Brain pericyte (primary cell): Measurements from ENCODE around the gene SYNGR3.
"Not testable (repeated sequence)": the region's sequence is repeated elsewhere in the genome, so short reads cannot be mapped to it uniquely, and the experiment has no call there.

Experiments
- DNase-seq: peaks from one replicate; pipeline ENCODE4 v3.0.0-alpha.2; 2012; ENCODE audit warnings: low read depth, low spot score

Gene SYNGR3

GRCh38 chr16:2008009-2008526 is 18.3 kb downstream of the SYNGR3 start:
- no peak for DNase-seq

- no peak for DNase-seq
Measured at GRCh38 chr16:2008631-2009163, 18.9 kb downstream of the SYNGR3 start.

GRCh38 chr16:2009164-2009711 is 19.5 kb downstream of the SYNGR3 start:
- DNase-seq = no peak

GRCh38 chr16:2009791-2010510 is 20.2 kb downstream of the SYNGR3 start, which contains the start of gene ZNF598:
TSS of gene ZNF598 (minus strand) at chr16:2009821.
- no peak for DNase-seq

- DNase-seq = not testable (repeated sequence)
Measured at GRCh38 chr16:2011726-2012125, 22.0 kb downstream of the SYNGR3 start.

- no peak for DNase-seq
Measured at GRCh38 chr16:2013527-2013926, 23.8 kb downstream of the SYNGR3 start.

GRCh38 chr16:2015117-2015946 is 25.6 kb downstream of the SYNGR3 start:
- DNase-seq = no peak

GRCh38 chr16:2015947-2016208 is 26.1 kb downstream of the SYNGR3 start:
- DNase-seq = no peak

GRCh38 chr16:2016407-2016922 is 26.7 kb downstream of the SYNGR3 start:
- no peak for DNase-seq

- no peak for DNase-seq
Measured at GRCh38 chr16:2019518-2019920, 29.7 kb downstream of the SYNGR3 start, which contains the start of gene NPW. TSS of gene NPW (plus strand) at chr16:2019785.

GRCh38 chr16:2019921-2020831 is 30.4 kb downstream of the SYNGR3 start:
- DNase-seq = no peak

GRCh38 chr16:2022723-2023091 is 32.9 kb downstream of the SYNGR3 start:
- no peak for DNase-seq

- no peak for DNase-seq
Measured at GRCh38 chr16:2023092-2024031, 33.6 kb downstream of the SYNGR3 start.

- DNase-seq = no peak
Measured at GRCh38 chr16:2024032-2024420, 34.3 kb downstream of the SYNGR3 start.

GRCh38 chr16:2025251-2025650 is 35.5 kb downstream of the SYNGR3 start:
- DNase-seq = no peak

- no peak for DNase-seq
Measured at GRCh38 chr16:2025878-2026460, 36.2 kb downstream of the SYNGR3 start.

- DNase-seq = no peak
Measured at GRCh38 chr16:2026461-2027023, 36.8 kb downstream of the SYNGR3 start, which contains the start of gene NHERF2. TSS of gene NHERF2 (plus strand) at chr16:2026902. CDS start at chr16:2027006, 104 bp downstream.

- DNase-seq = no peak
Measured at GRCh38 chr16:2027024-2028010, 37.5 kb downstream of the SYNGR3 start.
